Ovary (tissue), 3 donors: ENCODE measurements around the gene RFFL.

Experiments used
- EP300 ChIP-seq: sonication (generic); formaldehyde crosslinking; IDR thresholded peaks from one replicate; pipeline ENCODE4 v1.6.1; 2017; ENCODE audit warnings: antibody characterized with exemption
- POLR2A ChIP-seq: fragments of 450-650 bp; IDR thresholded peaks from one replicate; pipeline ENCODE4 v1.6.1; 2017; ENCODE audit warnings: antibody characterized with exemption, mild to moderate bottlenecking, moderate library complexity
- TF ChIP-seq, protein P1 (sequence below), 3 donors: fragments of 450-650 bp in 2 of 3; fragments of 200-600 bp in 1 of 3; IDR thresholded peaks; one replicate each; pipeline versions ENCODE4 v1.5.1 to v1.8.0; 2016 to 2022; ENCODE audit warnings: antibody characterized with exemption in 3 of 3, mild to moderate bottlenecking in 1 of 3
- donor health status: DM: no; HTN: no; CAD: no.

DNA sequence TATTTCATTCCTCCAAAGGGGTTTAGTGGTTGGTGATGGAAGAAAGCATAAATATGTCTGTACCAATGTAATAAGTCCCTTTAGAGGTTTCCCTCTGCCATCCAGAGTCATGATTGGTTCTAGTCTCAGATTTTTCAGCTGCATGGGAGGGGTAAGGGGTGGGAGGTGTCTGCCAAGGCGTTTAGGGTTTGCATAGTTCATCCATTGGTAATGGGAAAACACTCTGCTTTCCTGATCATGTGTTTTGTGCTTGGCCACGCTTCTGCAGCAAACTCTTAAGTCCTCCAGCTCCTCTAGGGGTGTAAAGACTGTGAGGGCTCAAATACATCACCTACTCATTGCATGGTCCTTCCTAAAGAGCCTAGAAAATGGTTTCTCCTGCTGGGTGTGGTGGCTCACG is 53.4 kb downstream of the RFFL start:
- TF ChIP-seq POLR2A: no peak
- no peak for TF ChIP-seq EP300
- TF ChIP-seq, protein P1, sequence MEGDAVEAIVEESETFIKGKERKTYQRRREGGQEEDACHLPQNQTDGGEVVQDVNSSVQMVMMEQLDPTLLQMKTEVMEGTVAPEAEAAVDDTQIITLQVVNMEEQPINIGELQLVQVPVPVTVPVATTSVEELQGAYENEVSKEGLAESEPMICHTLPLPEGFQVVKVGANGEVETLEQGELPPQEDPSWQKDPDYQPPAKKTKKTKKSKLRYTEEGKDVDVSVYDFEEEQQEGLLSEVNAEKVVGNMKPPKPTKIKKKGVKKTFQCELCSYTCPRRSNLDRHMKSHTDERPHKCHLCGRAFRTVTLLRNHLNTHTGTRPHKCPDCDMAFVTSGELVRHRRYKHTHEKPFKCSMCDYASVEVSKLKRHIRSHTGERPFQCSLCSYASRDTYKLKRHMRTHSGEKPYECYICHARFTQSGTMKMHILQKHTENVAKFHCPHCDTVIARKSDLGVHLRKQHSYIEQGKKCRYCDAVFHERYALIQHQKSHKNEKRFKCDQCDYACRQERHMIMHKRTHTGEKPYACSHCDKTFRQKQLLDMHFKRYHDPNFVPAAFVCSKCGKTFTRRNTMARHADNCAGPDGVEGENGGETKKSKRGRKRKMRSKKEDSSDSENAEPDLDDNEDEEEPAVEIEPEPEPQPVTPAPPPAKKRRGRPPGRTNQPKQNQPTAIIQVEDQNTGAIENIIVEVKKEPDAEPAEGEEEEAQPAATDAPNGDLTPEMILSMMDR (IDR thresholded peaks at IDR 0.05): no peak
